KMS-11 (cell line): ENCODE measurements around the gene GPLD1.

Source experiments
- H2AFZ ChIP-seq: fragments of 200-600 bp; sonication (generic); 2 replicates; pipeline ENCODE4 v1.6.1; 2016; ENCODE audit warnings: antibody characterized with exemption, mixed run types, low read depth
- H3K27ac ChIP-seq: fragments of 200-600 bp; sonication (generic); 2 replicates; pipeline ENCODE4 v1.6.1; 2016; ENCODE audit warnings: mild to moderate bottlenecking, mixed run types
- H3K27me3 ChIP-seq: fragments of 200-600 bp; sonication (generic); 2 replicates; pipeline ENCODE4 v1.6.1; 2017; ENCODE audit warnings: mild to moderate bottlenecking, low read depth, mixed run types, moderate library complexity; ENCODE audit not compliant: insufficient read depth
- H3K36me3 ChIP-seq: fragments of 200-600 bp; sonication (generic); 2 replicates; pipeline ENCODE4 v1.6.1; 2017; ENCODE audit warnings: mild to moderate bottlenecking, mixed run types; ENCODE audit not compliant: insufficient read depth
- H3K4me1 ChIP-seq: fragments of 200-600 bp; sonication (generic); 2 replicates; pipeline ENCODE4 v1.6.1; 2016; ENCODE audit warnings: mild to moderate bottlenecking, low read depth, mixed run types; ENCODE audit not compliant: poor library complexity, severe bottlenecking
- H3K4me2 ChIP-seq: fragments of 200-600 bp; sonication (generic); 2 replicates; pipeline ENCODE4 v1.7.0; 2016; ENCODE audit warnings: mild to moderate bottlenecking, mixed run types
- H3K4me3 ChIP-seq: fragments of 200-600 bp; sonication (generic); IDR thresholded peaks from 2 replicates; pipeline ENCODE4 v1.6.1; 2017; ENCODE audit warnings: low read depth, low read length, mixed read lengths; ENCODE audit not compliant: insufficient read depth
- H3K79me2 ChIP-seq: fragments of 200-600 bp; sonication (generic); 2 replicates; pipeline ENCODE4 v1.6.1; 2016; ENCODE audit warnings: low read depth, mixed run types; ENCODE audit not compliant: insufficient read depth
- H3K9ac ChIP-seq: fragments of 200-600 bp; sonication (generic); 2 replicates; pipeline ENCODE4 v1.6.1; 2016; ENCODE audit warnings: mild to moderate bottlenecking, mixed run types
- H4K20me1 ChIP-seq: fragments of 200-600 bp; sonication (generic); 2 replicates; pipeline ENCODE4 v1.6.1; 2016; ENCODE audit warnings: mild to moderate bottlenecking, mixed run types; ENCODE audit not compliant: insufficient read depth
- TF ChIP-seq, protein P1 (sequence below): fragments of 200-600 bp; sonication (generic); conservative IDR thresholded peaks from 2 replicates; pipeline ENCODE4 v1.6.1; 2017; ENCODE audit warnings: low read depth, mild to moderate bottlenecking, antibody characterized with exemption, low read length, moderate library complexity, mixed read lengths

GPLD1 gene

DNA sequence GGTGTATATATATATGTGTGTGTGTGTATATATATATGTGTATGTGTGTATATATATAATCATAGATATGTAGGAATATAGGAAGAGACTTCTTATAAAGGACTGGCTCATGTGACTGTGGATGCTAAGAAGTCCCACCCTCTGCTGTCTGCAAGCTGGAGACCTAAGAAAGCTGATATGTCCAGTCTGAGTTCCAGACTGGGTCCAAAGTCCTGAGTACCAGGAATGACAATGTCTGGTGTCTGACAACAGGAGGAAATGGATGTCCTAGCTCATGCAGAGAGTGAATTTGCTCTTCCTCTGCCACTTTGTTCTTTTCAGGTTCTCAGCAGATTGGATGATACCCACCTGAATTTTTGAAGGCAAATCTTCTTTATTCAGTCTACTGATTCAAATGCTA is 12.5 kb upstream of the GPLD1 start:
- Histone ChIP-seq H3K27ac (no peak overlapping the region), H3K4me3 (no peak overlapping the region), H3K4me1 (no peaks in the 10 kb centered on the region), H3K27me3 (no peaks in the 10 kb centered on the region), H2AFZ (no peak overlapping the region), H3K79me2 (no peaks in the 10 kb centered on the region), H3K4me2 (no peak overlapping the region), H3K36me3 (no peaks in the 10 kb centered on the region), H4K20me1 (no peaks in the 10 kb centered on the region), H3K9ac (no peak overlapping the region)
- TF ChIP-seq, protein P1, sequence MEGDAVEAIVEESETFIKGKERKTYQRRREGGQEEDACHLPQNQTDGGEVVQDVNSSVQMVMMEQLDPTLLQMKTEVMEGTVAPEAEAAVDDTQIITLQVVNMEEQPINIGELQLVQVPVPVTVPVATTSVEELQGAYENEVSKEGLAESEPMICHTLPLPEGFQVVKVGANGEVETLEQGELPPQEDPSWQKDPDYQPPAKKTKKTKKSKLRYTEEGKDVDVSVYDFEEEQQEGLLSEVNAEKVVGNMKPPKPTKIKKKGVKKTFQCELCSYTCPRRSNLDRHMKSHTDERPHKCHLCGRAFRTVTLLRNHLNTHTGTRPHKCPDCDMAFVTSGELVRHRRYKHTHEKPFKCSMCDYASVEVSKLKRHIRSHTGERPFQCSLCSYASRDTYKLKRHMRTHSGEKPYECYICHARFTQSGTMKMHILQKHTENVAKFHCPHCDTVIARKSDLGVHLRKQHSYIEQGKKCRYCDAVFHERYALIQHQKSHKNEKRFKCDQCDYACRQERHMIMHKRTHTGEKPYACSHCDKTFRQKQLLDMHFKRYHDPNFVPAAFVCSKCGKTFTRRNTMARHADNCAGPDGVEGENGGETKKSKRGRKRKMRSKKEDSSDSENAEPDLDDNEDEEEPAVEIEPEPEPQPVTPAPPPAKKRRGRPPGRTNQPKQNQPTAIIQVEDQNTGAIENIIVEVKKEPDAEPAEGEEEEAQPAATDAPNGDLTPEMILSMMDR: no peak

DNA sequence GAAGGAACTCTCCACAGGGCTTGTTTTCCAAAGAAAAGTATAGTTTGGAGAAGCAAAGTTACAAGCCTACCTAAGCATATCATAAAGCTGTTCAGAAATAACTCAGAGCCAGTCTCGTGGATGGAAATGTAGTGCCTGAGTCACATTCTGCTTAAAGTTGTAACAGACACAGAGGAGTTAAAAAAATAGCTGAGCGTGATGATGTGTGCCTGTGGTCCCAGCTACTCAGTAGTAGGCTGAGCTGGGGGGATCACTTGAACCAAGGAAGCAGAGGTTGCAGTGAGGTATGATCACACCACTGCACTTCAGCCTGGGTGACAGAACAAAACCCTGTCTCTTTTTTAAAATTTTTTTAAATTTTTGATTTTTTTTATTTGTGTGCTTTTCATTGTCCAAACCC is 12.0 kb upstream of the GPLD1 start:
- Histone ChIP-seq H3K4me1 (no peaks in the 10 kb centered on the region), H2AFZ (no peak overlapping the region), H3K4me3 (no peak overlapping the region), H3K4me2 (no peak overlapping the region), H3K79me2 (no peaks in the 10 kb centered on the region), H4K20me1 (no peaks in the 10 kb centered on the region), H3K36me3 (no peaks in the 10 kb centered on the region), H3K9ac (no peak overlapping the region), H3K27ac (no peak overlapping the region), H3K27me3 (no peaks in the 10 kb centered on the region)
- TF ChIP-seq, protein P1: no peak

DNA sequence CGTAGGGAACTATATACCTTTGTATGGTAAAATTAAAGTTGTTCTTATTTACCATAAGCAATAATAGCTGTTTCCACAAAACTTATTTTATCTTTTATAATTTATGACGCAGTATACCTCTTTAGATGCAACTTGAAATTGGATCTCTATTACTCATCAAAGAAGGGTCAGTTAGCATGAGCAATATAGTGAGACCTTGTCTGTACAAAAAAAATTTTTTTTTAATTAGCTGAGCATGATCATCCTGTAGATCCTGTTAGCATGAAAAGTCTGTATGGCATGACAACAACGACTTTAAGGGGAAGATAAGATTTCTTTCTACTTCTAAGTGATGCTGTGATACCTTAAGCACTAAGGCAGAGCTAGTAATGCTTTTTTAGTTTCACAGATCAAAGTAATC is 11.3 kb upstream of the GPLD1 start:
- no peak overlapping the region for H2AFZ ChIP-seq
- no peaks in the 10 kb centered on the region for H3K79me2 ChIP-seq
- no peak overlapping the region for H3K4me3 ChIP-seq
- no peaks in the 10 kb centered on the region for H4K20me1 ChIP-seq
- H3K9ac ChIP-seq: no peak overlapping the region
- no peaks in the 10 kb centered on the region for H3K27me3 ChIP-seq
- peaks cover 4% of the 10 kb centered on the region for H3K4me1 ChIP-seq
- no peaks in the 10 kb centered on the region for H3K36me3 ChIP-seq
- TF ChIP-seq, protein P1: no peak
- H3K27ac ChIP-seq: no peak overlapping the region
- no peak overlapping the region for H3K4me2 ChIP-seq

DNA sequence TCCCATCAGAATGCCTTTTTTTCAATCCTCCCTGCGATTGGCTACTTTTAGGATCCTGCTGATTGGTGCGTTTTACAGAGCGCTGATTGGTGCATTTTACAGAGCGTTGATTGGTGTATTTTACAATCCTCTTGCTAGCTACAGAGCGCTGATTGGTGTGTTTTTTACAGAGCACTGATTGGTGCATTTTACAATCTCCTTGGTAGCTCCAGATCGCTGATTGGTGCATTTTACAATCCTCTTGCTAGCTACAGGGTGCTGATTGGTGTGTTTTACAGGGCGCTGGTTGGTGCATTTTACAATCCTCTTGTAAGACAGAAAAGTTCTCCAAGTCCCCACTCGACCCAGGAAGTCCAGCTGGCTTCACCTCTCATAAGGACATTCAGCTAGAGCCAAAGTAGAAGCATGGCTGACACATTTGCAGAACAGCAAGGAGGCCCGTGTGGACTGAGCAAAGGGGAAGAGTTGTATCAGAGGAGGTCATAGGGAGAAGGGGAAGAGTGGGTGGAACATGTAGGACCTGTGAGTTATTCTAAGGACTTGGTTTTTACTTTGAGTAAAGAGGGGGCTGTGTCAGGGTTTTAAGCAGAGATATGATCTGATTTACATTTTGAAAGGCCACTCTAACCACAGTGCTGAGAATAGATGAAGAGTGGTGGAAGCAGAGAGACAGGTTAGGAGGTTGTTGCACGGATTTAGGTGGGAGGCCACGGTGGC is 8.0 kb upstream of the GPLD1 start:
- Histone ChIP-seq H2AFZ (no peak overlapping the region), H3K4me1 (peaks cover 18% of the 10 kb centered on the region), H3K4me3 (no peak overlapping the region), H3K27ac (no peak overlapping the region), H3K36me3 (no peaks in the 10 kb centered on the region), H3K4me2 (no peak overlapping the region), H3K27me3 (no peaks in the 10 kb centered on the region), H3K9ac (no peak overlapping the region), H4K20me1 (no peaks in the 10 kb centered on the region), H3K79me2 (no peaks in the 10 kb centered on the region)
- TF ChIP-seq, protein P1: no peak
